ENCODE data around the gene ALPL.
"Not testable (repeated sequence)": the region's sequence is repeated elsewhere in the genome, so short reads cannot be mapped to it uniquely, and the experiment has no call there.

ALPL gene

DNA sequence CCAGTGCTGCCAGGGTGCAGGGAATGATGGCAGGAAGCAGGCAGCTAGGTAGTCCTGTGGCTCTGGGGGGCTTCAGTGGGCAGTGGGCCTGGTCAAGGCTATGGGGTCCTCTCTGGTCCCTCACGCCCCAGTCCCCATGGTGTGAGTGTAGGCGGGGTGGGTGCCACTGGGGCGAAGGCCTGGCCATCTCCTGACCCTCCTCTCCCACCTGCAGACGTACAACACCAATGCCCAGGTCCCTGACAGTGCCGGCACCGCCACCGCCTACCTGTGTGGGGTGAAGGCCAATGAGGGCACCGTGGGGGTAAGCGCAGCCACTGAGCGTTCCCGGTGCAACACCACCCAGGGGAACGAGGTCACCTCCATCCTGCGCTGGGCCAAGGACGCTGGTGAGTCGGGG is 53.7 kb downstream of the ALPL start:
- no peak for TF ChIP-seq CTCF (IDR thresholded peaks at IDR 0.05; ENCODE audit: borderline replicate concordance, insufficient read depth, low read depth, low read length)
- H3K4me3 ChIP-seq (ENCODE audit: low read depth, low read length): no peak overlapping the region

DNA sequence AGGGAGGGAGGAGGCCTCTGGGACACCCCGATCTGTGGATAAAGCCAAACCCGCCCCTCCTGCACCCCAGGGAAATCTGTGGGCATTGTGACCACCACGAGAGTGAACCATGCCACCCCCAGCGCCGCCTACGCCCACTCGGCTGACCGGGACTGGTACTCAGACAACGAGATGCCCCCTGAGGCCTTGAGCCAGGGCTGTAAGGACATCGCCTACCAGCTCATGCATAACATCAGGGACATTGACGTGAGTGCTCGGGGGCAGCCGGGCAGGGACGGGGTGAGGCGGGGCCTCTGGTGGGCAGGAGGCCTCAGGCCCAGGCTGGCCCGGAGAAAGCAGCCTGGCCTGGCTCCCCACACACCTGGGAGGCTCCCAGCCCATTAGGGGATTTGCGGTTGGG is 54.7 kb downstream of the ALPL start:
- H3K4me3 ChIP-seq (ENCODE audit: low read depth, low read length): no peak overlapping the region
- TF ChIP-seq CTCF (IDR thresholded peaks at IDR 0.05; ENCODE audit: borderline replicate concordance, insufficient read depth, low read depth, low read length): no peak

- no peak overlapping the region for H3K4me3 ChIP-seq (ENCODE audit: low read depth, low read length)
- TF ChIP-seq CTCF (IDR thresholded peaks at IDR 0.05; ENCODE audit: borderline replicate concordance, insufficient read depth, low read depth, low read length): no peak
Observed at GRCh38 chr1:21564521-21565095, 55.4 kb downstream of the ALPL start.

GRCh38 chr1:21565285-21565684 is 56.1 kb downstream of the ALPL start:
- no peak overlapping the region for H3K4me3 ChIP-seq (ENCODE audit: low read depth, low read length)
- no peak for TF ChIP-seq CTCF (IDR thresholded peaks at IDR 0.05; ENCODE audit: borderline replicate concordance, insufficient read depth, low read depth, low read length)

DNA sequence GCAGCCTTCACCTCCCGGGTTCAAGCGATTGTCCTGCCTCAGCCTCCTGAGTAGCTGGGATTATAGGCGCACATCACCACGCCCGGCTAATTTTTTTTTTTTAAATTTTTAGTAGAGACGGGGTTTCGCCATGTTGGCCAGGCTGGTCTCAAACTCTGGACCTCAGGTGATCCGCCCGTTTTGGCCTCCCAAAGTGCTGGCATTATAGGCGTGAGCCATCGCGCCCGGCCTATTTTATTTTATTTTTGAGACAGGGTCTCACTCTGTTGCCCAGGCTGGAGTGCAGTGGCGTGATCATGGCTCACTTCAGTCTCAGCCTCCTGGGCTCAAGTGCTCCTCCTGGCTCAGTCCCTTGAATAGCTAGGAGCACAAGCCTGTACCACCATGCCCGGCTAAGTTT is 57.1 kb downstream of the ALPL start:
- not testable (repeated sequence) for H3K4me3 ChIP-seq (ENCODE audit: low read depth, low read length)

DNA sequence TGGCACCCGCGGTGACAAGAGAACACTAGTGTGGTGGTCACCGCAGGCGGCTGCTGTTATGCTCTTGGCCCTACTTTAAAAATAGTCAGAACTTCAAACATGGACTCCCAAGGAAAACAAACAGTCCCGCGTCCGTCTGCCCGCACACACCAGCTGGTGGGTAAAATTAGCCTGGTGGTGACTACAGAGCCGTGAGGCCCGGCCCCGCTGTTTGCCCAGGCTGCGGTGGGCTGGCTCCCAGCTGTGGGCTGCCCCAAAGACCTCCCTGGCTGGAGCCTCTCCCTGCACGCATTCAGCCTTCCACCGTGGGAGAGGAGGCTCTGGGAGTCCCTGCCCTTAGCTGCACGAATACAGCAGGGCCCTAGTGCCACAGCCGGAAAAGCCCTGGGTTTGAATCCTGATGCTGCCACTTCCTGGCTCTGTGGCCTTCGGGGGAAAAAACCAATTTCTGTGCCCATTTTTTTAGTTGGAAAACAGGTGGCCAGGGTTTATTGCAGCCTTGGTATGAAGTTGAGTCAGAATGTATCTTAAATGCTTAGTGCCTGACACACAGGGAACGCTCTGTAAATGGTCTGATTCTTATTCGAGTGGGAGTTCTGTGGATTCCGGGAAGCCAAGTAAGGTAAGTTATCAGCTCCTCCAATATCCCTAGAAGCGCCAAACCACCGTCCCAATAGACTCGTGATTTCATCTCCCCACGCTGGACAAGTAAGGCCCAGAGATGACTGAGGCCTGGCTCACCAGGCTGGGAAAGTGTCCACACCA is 58.2 kb downstream of the ALPL start:
- no peak for TF ChIP-seq CTCF (IDR thresholded peaks at IDR 0.05; ENCODE audit: borderline replicate concordance, insufficient read depth, low read depth, low read length)
- no peak overlapping the region for H3K4me3 ChIP-seq (ENCODE audit: low read depth, low read length)

DNA sequence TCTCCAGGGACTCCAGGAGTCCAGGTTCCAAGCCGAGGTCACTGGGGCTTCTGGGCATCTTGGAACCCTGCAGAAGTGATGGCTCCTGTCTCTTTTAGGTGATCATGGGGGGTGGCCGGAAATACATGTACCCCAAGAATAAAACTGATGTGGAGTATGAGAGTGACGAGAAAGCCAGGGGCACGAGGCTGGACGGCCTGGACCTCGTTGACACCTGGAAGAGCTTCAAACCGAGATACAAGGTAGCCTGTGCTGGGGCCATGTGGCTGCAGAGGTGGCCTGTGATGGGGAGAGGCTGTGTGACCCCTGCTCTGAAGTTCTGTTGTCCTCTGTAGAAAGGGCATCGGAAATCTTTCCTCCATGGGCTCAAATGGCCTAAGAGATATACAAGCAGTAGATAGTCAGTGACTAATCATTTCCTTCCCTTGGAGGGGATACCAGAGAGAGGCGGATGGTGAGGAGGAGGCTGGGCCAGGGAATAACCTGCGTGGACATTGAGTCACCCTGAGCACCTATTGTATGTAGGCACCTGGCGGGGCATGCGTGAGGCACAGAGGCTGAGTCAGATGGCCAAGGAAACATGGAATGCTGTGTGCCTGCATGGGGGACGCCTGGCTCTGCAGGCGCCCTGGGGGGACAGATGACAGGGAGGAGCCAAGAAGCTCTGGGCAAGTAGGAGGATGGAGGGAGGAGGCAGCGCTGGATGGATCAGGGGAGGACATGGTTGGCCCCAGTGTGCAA is 59.0 kb downstream of the ALPL start:
- no peak for TF ChIP-seq CTCF (IDR thresholded peaks at IDR 0.05; ENCODE audit: borderline replicate concordance, insufficient read depth, low read depth, low read length)
- H3K4me3 ChIP-seq (ENCODE audit: low read depth, low read length): no peak overlapping the region
